ENCODE data around the gene NBEA. TPM values are rescaled to one million over a fixed set of nuclear protein-coding genes. Genes with fewer than 3 reads are reported as not detected.

NBEA gene
- total and polyA plus RNA-seq, 2 experiments from 2014 or later, result 9.1 to 29.1 TPM

GRCh38 chr13:35565273-35565672 lies 623.2 kb downstream of the NBEA start:
- Histone ChIP-seq H2AFZ (no peak overlapping the region), H3K4me1 (ENCODE audit: insufficient read depth) (peaks cover under 1% of the 10 kb centered on the region; the same call in 1 of the 2 replicates), H3K27ac (ENCODE audit: low read depth) (no peak overlapping the region), H3K9me2 (ENCODE audit: insufficient read depth) (no peaks in the 10 kb centered on the region), H3K79me2 (replicated peaks; ENCODE audit: insufficient read depth) (no peaks in the 10 kb centered on the region), H3K36me3 (ENCODE audit: insufficient read depth) (no peaks in the 10 kb centered on the region), H3K27me3 (ENCODE audit: insufficient read depth) (no peaks in the 10 kb centered on the region), H3F3A (replicated peaks; ENCODE audit: low read depth) (no peaks in the 10 kb centered on the region), H3K4me3 (no peak overlapping the region), H3K4me2 (no peak overlapping the region), H4K20me1 (replicated peaks; ENCODE audit: insufficient read depth) (no peaks in the 10 kb centered on the region)
- Mint-ChIP-seq H3K27ac (no peak overlapping the region), H3K36me3 (ENCODE audit: low read depth) (no peaks in the 10 kb centered on the region), H3K4me3 (no peak overlapping the region), H3K9me3 (no peaks in the 10 kb centered on the region), H3K27me3 (ENCODE audit: insufficient read depth, low read depth, poor library complexity) (peaks cover 2% of the 10 kb centered on the region), H3K4me1 (no peaks in the 10 kb centered on the region)
- TF ChIP-seq JUNB (IDR thresholded peaks at IDR 0.05; ENCODE audit: unreplicated experiment) (no peak), ZNF331 (CRISPR knock-in tag; IDR thresholded peaks at IDR 0.05; ENCODE audit: low read depth) (no peak), POLR2AphosphoS5 (IDR thresholded peaks at IDR 0.05; ENCODE audit: low read depth) (no peak), STAT1 (IDR thresholded peaks at IDR 0.05; ENCODE audit: unreplicated experiment) (no peak), CTCF (conservative IDR thresholded peaks at IDR 0.05; ENCODE audit: low read depth in 2 of 2) (no peak), ZNF114 (CRISPR knock-in tag; IDR thresholded peaks at IDR 0.05) (no peak), EZH2phosphoT487 (IDR thresholded peaks at IDR 0.05; ENCODE audit: unreplicated experiment) (no peak), NANOG (IDR thresholded peaks at IDR 0.05; ENCODE audit: borderline replicate concordance) (no peak), CREB1 (CRISPR knock-in tag; IDR thresholded peaks at IDR 0.05; ENCODE audit: low read depth) (no peak), EZH2 (IDR thresholded peaks at IDR 0.05; ENCODE audit: low read depth, unreplicated experiment) (no peak)
- TF ChIP-seq, protein P1, sequence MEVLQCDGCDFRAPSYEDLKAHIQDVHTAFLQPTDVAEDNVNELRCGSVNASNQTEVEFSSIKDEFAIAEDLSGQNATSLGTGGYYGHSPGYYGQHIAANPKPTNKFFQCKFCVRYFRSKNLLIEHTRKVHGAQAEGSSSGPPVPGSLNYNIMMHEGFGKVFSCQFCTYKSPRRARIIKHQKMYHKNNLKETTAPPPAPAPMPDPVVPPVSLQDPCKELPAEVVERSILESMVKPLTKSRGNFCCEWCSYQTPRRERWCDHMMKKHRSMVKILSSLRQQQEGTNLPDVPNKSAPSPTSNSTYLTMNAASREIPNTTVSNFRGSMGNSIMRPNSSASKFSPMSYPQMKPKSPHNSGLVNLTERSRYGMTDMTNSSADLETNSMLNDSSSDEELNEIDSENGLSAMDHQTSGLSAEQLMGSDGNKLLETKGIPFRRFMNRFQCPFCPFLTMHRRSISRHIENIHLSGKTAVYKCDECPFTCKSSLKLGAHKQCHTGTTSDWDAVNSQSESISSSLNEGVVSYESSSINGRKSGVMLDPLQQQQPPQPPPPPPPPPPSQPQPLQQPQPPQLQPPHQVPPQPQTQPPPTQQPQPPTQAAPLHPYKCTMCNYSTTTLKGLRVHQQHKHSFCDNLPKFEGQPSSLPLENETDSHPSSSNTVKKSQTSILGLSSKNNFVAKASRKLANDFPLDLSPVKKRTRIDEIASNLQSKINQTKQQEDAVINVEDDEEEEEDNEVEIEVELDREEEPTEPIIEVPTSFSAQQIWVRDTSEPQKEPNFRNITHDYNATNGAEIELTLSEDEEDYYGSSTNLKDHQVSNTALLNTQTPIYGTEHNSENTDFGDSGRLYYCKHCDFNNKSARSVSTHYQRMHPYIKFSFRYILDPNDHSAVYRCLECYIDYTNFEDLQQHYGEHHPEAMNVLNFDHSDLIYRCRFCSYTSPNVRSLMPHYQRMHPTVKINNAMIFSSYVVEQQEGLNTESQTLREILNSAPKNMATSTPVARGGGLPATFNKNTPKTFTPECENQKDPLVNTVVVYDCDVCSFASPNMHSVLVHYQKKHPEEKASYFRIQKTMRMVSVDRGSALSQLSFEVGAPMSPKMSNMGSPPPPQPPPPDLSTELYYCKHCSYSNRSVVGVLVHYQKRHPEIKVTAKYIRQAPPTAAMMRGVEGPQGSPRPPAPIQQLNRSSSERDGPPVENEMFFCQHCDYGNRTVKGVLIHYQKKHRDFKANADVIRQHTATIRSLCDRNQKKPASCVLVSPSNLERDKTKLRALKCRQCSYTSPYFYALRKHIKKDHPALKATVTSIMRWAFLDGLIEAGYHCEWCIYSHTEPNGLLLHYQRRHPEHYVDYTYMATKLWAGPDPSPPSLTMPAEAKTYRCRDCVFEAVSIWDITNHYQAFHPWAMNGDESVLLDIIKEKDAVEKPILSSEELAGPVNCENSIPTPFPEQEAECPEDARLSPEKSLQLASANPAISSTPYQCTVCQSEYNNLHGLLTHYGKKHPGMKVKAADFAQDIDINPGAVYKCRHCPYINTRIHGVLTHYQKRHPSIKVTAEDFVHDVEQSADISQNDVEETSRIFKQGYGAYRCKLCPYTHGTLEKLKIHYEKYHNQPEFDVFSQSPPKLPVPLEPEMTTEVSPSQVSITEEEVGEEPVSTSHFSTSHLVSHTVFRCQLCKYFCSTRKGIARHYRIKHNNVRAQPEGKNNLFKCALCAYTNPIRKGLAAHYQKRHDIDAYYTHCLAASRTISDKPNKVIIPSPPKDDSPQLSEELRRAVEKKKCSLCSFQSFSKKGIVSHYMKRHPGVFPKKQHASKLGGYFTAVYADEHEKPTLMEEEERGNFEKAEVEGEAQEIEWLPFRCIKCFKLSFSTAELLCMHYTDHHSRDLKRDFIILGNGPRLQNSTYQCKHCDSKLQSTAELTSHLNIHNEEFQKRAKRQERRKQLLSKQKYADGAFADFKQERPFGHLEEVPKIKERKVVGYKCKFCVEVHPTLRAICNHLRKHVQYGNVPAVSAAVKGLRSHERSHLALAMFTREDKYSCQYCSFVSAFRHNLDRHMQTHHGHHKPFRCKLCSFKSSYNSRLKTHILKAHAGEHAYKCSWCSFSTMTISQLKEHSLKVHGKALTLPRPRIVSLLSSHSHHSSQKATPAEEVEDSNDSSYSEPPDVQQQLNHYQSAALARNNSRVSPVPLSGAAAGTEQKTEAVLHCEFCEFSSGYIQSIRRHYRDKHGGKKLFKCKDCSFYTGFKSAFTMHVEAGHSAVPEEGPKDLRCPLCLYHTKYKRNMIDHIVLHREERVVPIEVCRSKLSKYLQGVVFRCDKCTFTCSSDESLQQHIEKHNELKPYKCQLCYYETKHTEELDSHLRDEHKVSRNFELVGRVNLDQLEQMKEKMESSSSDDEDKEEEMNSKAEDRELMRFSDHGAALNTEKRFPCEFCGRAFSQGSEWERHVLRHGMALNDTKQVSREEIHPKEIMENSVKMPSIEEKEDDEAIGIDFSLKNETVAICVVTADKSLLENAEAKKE (CRISPR knock-in tag; IDR thresholded peaks at IDR 0.05), result no peak
- TF ChIP-seq, protein P2, sequence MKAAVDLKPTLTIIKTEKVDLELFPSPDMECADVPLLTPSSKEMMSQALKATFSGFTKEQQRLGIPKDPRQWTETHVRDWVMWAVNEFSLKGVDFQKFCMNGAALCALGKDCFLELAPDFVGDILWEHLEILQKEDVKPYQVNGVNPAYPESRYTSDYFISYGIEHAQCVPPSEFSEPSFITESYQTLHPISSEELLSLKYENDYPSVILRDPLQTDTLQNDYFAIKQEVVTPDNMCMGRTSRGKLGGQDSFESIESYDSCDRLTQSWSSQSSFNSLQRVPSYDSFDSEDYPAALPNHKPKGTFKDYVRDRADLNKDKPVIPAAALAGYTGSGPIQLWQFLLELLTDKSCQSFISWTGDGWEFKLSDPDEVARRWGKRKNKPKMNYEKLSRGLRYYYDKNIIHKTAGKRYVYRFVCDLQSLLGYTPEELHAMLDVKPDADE (IDR thresholded peaks at IDR 0.05), result no peak
- TF ChIP-seq, protein P3, sequence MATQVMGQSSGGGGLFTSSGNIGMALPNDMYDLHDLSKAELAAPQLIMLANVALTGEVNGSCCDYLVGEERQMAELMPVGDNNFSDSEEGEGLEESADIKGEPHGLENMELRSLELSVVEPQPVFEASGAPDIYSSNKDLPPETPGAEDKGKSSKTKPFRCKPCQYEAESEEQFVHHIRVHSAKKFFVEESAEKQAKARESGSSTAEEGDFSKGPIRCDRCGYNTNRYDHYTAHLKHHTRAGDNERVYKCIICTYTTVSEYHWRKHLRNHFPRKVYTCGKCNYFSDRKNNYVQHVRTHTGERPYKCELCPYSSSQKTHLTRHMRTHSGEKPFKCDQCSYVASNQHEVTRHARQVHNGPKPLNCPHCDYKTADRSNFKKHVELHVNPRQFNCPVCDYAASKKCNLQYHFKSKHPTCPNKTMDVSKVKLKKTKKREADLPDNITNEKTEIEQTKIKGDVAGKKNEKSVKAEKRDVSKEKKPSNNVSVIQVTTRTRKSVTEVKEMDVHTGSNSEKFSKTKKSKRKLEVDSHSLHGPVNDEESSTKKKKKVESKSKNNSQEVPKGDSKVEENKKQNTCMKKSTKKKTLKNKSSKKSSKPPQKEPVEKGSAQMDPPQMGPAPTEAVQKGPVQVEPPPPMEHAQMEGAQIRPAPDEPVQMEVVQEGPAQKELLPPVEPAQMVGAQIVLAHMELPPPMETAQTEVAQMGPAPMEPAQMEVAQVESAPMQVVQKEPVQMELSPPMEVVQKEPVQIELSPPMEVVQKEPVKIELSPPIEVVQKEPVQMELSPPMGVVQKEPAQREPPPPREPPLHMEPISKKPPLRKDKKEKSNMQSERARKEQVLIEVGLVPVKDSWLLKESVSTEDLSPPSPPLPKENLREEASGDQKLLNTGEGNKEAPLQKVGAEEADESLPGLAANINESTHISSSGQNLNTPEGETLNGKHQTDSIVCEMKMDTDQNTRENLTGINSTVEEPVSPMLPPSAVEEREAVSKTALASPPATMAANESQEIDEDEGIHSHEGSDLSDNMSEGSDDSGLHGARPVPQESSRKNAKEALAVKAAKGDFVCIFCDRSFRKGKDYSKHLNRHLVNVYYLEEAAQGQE (IDR thresholded peaks at IDR 0.05; ENCODE audit: unreplicated experiment), result no peak
- no peak for ATAC-seq
- no peak for DNase-seq (ENCODE audit: low spot score)

Data from GM23338 (cell line).